Measurements from ENCODE around the gene RANBP17.
"Not testable (repeated sequence)": the region's sequence is repeated elsewhere in the genome, so short reads cannot be mapped to it uniquely, and the experiment has no call there.

Gene RANBP17

DNA sequence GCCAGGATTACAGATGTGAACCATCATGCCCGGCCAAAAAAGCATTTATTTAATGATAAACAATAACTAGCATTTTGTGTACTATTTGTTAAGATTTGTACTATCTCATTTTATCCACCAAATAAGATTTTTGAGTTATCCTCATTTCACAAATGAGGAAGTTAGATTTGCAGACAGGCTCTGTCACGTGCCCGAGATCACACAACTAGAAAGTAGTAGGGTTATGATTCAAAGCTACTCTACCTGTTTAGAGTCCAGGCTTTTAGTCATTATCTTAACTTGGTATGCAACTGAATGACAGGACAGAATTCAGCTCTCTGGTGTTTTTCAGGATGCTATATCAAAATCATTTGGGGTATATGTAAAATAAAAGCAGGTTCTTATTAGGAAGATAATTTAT, 20.5 kb downstream of the RANBP17 start:
- DNase-seq (no peak), ATAC-seq (replicated peaks) (no peak)
- H3K27ac Mint-ChIP-seq: no peak overlapping the region
- no peak overlapping the region for H3K4me3 Mint-ChIP-seq
- H3K4me1 Mint-ChIP-seq (ENCODE audit: low read depth in 2 of 2): no peaks in the 10 kb centered on the region
- H3K36me3 Mint-ChIP-seq (ENCODE audit: insufficient read depth): no peaks in the 10 kb centered on the region
- no peaks in the 10 kb centered on the region for H3K27me3 Mint-ChIP-seq
- H3K9me3 Mint-ChIP-seq: peaks cover 0 to 3% of the 10 kb centered on the region in 2 donors

DNA sequence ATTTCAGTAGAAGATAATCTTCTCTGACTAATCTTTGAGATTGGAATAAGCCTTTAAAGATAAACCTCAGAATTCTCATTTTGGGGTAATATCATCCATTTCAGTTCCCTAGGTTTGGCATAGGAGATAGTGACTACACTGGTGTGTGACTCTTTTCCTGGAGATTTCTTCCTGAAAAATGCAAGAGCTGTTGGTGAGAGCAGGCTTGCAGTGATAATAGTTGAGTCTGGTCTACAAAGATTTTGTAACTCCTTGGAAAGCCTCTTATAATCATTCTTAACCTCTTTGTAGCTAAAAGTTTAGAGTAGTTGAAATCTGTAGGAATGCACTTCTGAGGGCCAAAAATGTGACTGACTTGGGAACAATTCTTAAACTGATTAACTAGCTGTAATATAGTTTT, 23.4 kb downstream of the RANBP17 start:
- H3K36me3 Mint-ChIP-seq (ENCODE audit: insufficient read depth): no peaks in the 10 kb centered on the region
- H3K27ac Mint-ChIP-seq: no peak overlapping the region
- H3K4me3 Mint-ChIP-seq: no peak overlapping the region
- no peaks in the 10 kb centered on the region for H3K4me1 Mint-ChIP-seq (ENCODE audit: low read depth in 2 of 2)
- ATAC-seq (replicated peaks): no peak
- H3K27me3 Mint-ChIP-seq: no peaks in the 10 kb centered on the region
- no peak for DNase-seq
- peaks cover 0 to 3% of the 10 kb centered on the region in 2 donors for H3K9me3 Mint-ChIP-seq

DNA sequence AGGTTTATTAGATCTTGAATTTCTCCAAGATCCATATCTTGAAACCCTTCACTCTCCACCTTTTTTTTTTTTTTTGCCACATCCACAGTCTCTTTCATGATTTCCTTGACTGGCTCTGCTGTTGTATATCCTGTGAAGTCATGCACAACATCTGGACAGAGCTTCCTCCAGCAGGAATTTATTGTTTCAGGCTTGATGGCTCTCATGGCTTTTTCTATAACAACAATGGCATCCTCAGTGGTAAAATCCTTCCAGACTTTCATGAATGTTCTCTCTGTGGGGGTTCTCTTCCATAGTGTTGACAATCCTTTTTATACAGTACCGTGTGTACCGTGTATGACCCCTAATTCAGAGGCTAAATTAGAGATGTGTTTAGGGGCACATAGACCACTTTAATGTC, 24.0 kb downstream of the RANBP17 start:
- ATAC-seq (replicated peaks) (no peak), DNase-seq (no peak)
- no peak overlapping the region for H3K27ac Mint-ChIP-seq
- peaks cover 0 to 3% of the 10 kb centered on the region in 2 donors for H3K9me3 Mint-ChIP-seq
- no peaks in the 10 kb centered on the region for H3K27me3 Mint-ChIP-seq
- no peaks in the 10 kb centered on the region for H3K36me3 Mint-ChIP-seq (ENCODE audit: insufficient read depth)
- no peak overlapping the region for H3K4me3 Mint-ChIP-seq
- no peaks in the 10 kb centered on the region for H3K4me1 Mint-ChIP-seq (ENCODE audit: low read depth in 2 of 2)

DNA sequence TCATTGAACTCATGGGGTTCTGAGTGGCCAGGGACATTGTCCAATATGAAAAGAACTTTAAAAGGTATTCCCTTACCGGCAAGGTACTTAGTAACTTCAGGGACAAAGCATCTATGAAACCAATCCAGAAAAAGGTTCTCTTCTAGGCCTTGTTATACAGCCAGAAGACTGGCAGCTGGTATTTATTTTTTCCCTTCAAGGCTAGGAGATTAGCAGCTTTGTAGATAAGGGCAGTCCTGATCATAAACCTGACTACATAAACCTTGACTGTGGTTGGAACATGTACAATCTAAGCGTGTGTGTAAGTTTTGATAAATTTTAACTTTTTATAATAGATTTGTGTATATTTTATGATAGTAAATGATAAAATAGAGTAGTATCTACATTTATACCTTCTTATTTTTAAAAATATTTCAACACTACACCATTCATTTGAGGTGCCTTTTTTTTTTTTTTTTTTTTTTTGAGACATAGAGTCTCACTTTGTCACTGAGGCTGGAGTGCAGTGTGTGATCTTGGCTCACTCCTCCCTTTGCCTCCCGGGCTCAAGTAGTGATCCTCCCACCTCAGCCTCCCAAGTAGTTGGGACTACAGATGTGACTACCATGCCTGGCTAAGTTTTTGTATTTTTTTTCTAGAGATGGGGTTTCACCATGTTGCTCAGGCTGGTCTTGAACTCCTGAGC, 24.5 kb downstream of the RANBP17 start:
- Mint-ChIP-seq H3K4me3 (no peak overlapping the region), H3K9me3 (peaks cover 0 to 4% of the 10 kb centered on the region in 2 donors), H3K36me3 (ENCODE audit: insufficient read depth) (no peaks in the 10 kb centered on the region), H3K27me3 (no peaks in the 10 kb centered on the region), H3K27ac (no peak overlapping the region), H3K4me1 (ENCODE audit: low read depth in 2 of 2) (no peaks in the 10 kb centered on the region)
- DNase-seq: no peak
- no peak for ATAC-seq (replicated peaks)

DNA sequence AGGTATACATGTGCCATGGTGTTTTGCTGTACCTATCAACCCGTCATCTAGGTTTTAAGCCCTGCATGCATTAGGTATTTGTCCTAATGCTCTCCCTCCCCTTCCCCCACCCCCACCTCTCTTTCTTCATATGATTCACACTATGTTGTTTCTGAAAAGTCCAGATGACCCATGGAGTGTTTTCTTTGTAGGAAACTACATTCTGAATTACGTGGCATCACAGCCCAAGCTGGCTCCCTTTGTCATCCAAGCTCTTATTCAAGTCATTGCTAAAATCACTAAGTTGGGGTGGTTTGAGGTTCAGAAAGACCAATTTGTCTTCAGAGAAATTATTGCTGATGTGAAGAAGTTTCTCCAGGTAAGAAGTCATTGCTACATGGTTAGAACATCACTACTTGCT, 30.4 kb downstream of the RANBP17 start:
- DNase-seq (no peak), ATAC-seq (replicated peaks) (no peak)
- Mint-ChIP-seq H3K4me1 (ENCODE audit: low read depth in 2 of 2) (no peaks in the 10 kb centered on the region), H3K27ac (no peak overlapping the region), H3K9me3 (peaks cover 0 to 3% of the 10 kb centered on the region in 2 donors), H3K36me3 (ENCODE audit: insufficient read depth) (no peaks in the 10 kb centered on the region), H3K4me3 (no peak overlapping the region), H3K27me3 (no peaks in the 10 kb centered on the region)

DNA sequence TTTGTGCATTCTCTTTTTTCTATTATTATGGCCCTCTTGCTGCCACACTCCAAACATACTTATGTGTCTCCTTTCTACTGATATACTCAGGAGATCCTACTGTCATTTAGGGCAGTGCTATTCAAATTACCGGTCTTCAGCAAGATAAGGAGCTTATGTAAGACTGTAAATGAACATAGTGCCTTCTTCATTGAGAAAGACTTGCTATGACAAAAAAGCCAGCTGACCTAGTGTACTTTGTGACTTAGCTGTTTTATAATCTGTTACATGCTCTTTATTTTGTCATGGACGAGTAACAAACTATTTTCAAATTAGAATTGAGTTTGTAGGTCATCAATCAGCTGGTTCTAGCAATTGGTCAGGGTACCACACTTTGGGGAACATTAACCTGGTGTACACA, 32.8 kb downstream of the RANBP17 start:
- ATAC-seq (replicated peaks): no peak
- no peak for DNase-seq
- Mint-ChIP-seq H3K4me1 (ENCODE audit: low read depth in 2 of 2) (no peaks in the 10 kb centered on the region), H3K4me3 (no peak overlapping the region), H3K36me3 (ENCODE audit: insufficient read depth) (no peaks in the 10 kb centered on the region), H3K27me3 (no peaks in the 10 kb centered on the region), H3K27ac (no peak overlapping the region), H3K9me3 (peaks cover 0 to 4% of the 10 kb centered on the region in 2 donors)

DNA sequence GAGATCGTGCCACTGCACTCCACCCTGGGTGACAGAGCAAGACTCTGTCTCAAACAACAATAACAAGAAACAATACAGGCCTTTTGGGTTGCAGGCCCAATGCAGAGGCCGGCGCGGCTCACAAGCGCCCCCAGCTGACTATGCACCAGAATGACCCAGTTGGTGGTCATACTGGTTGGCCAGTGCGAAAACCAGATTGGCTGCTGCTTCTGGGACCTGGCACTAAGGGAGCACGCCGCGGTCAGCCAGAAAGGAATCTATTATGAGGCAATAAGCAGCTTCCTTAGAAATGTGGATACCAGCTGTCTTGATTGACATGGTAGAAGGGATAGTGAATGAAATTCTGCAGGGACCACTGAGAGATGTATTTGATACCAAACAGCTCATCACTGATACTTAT, 35.0 kb downstream of the RANBP17 start:
- H3K27me3 Mint-ChIP-seq: no peaks in the 10 kb centered on the region
- ATAC-seq (replicated peaks): no peak
- peaks cover 0 to 8% of the 10 kb centered on the region in 2 donors for H3K9me3 Mint-ChIP-seq
- no peak overlapping the region for H3K27ac Mint-ChIP-seq
- no peaks in the 10 kb centered on the region for H3K36me3 Mint-ChIP-seq (ENCODE audit: insufficient read depth)
- no peak overlapping the region for H3K4me3 Mint-ChIP-seq
- no peaks in the 10 kb centered on the region for H3K4me1 Mint-ChIP-seq (ENCODE audit: low read depth in 2 of 2)
- no peak for DNase-seq

DNA sequence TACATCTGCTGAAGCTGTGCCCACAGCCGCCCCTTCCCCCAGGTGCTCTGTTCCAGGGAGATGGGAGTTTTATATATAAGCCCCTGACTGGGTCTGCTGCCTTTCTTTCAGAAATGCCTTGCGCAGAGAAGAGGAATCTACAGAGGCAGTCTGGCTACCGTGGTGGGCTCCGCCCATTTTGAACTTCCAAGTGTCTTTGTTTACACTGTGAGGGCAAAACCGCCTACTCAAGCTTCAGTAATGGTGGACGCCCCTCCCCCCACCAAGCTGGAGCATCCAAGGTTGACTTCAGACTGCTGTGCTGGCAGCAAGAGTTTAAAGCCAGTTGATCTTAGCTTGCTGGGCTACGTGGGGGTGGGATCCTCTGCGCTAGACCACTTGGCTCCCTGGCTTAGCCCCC, 41.3 kb downstream of the RANBP17 start:
- Mint-ChIP-seq H3K9me3 (peaks cover 0 to 9% of the 10 kb centered on the region in 2 donors), H3K27me3 (no peaks in the 10 kb centered on the region), H3K4me1 (ENCODE audit: low read depth in 2 of 2) (no peaks in the 10 kb centered on the region), H3K36me3 (ENCODE audit: insufficient read depth) (no peaks in the 10 kb centered on the region), H3K4me3 (no peak overlapping the region), H3K27ac (no peak overlapping the region)
- DNase-seq: no peak
- no peak for ATAC-seq (replicated peaks)

DNA sequence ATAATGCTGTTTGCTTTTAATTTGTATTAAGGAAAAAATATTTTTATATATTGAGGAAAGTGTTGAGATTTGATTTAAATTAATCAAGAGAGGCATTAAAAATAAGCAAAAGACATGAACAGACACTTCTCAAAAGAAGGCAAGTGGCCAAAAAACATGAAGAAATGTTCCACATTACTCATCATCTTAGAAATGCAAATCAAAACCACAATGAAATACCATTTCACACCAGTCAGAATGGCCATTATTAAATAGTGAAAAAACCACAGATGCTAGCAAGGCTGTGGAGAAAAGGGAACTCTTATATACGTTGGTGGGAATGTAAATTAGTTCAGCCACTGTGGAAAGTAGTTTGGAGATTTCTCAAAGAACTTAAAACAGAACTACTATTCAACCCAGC, 45.9 kb downstream of the RANBP17 start:
- Mint-ChIP-seq H3K4me1 (ENCODE audit: low read depth in 2 of 2) (no peaks in the 10 kb centered on the region), H3K27ac (no peak overlapping the region), H3K9me3 (no peaks in the 10 kb centered on the region), H3K27me3 (no peaks in the 10 kb centered on the region), H3K36me3 (ENCODE audit: insufficient read depth) (no peaks in the 10 kb centered on the region), H3K4me3 (no peak overlapping the region)
- DNase-seq (no peak), ATAC-seq (replicated peaks) (no peak)

DNA sequence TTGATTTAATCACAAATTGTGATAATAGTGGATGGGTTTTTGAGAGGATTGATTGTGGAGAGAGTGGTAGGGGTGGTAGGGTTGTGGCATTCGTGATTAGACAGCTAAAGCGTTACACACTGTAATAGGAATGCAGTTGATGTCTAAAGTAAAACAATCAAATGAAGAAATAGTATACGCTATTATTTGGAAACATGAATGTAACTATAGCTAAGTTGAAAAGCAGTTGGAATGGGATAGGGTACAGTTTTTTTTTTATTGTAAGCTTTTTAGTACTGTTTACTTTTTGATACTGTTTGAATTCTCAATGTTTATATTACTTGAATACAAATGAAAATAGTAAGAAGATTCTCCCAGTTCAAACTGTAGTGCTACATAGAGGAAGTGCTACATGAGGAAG, 51.8 kb downstream of the RANBP17 start:
- Mint-ChIP-seq H3K4me1 (ENCODE audit: low read depth in 2 of 2) (no peaks in the 10 kb centered on the region), H3K27me3 (no peaks in the 10 kb centered on the region), H3K9me3 (peaks cover 0 to 2% of the 10 kb centered on the region in 2 donors), H3K36me3 (ENCODE audit: insufficient read depth) (no peaks in the 10 kb centered on the region), H3K4me3 (no peak overlapping the region), H3K27ac (no peak overlapping the region)
- ATAC-seq (replicated peaks) (no peak), DNase-seq (no peak)

DNA sequence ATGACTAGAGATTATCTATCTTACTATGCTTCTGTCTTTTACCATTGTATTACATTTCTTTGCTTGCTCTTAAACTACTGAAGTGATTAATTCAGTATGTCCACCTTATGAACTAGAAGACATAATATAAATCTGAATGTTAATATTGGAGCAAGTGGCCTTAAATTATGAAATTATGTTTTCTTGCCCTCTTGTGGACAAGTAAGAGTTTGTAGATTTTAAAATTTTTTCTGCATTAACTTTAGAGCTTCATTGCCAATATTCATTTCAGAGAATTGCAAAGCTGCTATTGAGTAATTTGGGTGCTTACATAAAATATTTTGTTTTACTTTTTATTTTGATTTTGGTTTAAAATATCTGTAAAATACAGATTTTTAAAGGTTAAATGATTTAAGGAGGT, 55.3 kb downstream of the RANBP17 start:
- DNase-seq (no peak), ATAC-seq (replicated peaks) (no peak)
- Mint-ChIP-seq H3K36me3 (ENCODE audit: insufficient read depth) (no peaks in the 10 kb centered on the region), H3K4me3 (no peak overlapping the region), H3K9me3 (peaks cover 0 to 2% of the 10 kb centered on the region in 2 donors), H3K27me3 (no peaks in the 10 kb centered on the region), H3K4me1 (ENCODE audit: low read depth in 2 of 2) (no peaks in the 10 kb centered on the region), H3K27ac (no peak overlapping the region)

DNA sequence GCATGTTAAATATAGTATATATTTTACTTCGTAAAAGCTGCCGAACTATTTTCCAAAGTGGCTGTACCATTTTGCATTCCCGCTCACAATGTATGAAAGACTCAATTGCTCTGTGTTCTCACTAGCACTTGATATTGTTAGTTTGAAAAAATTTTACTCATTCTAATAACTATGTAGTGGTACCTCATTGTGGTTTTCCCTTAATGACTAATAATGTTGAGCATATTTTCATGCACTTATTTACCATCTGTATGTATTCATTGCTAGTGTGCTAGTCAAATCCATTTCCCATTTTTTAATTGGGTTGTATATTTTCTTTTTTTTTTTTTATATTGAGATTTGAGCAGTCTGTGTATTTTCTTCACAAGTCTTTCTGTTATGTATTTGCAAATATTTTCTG, 58.4 kb downstream of the RANBP17 start:
- no peak for ATAC-seq (replicated peaks)
- Mint-ChIP-seq H3K9me3 (peaks cover 0 to 2% of the 10 kb centered on the region in 2 donors), H3K27ac (no peak overlapping the region), H3K4me3 (no peak overlapping the region), H3K4me1 (ENCODE audit: low read depth in 2 of 2) (no peaks in the 10 kb centered on the region), H3K27me3 (no peaks in the 10 kb centered on the region), H3K36me3 (ENCODE audit: insufficient read depth) (peaks cover 3% of the 10 kb centered on the region)
- no peak for DNase-seq

DNA sequence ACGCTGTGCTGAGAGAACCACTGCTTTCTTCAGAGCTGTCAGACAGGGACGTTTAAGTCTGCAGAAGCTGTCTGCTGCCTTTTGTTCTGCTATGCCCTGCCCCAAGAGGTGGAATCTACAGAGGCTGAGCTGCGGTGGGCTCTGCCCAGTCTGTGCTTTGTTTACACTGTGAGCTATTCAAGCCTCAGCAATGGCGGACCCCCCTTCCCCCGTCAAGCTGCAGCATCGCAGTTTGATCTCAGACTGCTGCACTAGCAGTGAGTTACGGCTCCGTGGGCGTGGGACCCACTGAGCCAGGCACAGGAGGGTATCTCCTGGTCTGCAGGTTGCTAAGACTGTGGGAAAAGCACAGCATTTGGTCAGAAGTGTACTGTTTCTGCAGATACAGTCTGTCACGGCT, 60.5 kb downstream of the RANBP17 start:
- not testable (repeated sequence) for H3K4me3 Mint-ChIP-seq; ATAC-seq (replicated peaks); H3K4me1 Mint-ChIP-seq (ENCODE audit: low read depth in 2 of 2); H3K27me3 Mint-ChIP-seq; H3K9me3 Mint-ChIP-seq; H3K36me3 Mint-ChIP-seq (ENCODE audit: insufficient read depth); DNase-seq; H3K27ac Mint-ChIP-seq

DNA sequence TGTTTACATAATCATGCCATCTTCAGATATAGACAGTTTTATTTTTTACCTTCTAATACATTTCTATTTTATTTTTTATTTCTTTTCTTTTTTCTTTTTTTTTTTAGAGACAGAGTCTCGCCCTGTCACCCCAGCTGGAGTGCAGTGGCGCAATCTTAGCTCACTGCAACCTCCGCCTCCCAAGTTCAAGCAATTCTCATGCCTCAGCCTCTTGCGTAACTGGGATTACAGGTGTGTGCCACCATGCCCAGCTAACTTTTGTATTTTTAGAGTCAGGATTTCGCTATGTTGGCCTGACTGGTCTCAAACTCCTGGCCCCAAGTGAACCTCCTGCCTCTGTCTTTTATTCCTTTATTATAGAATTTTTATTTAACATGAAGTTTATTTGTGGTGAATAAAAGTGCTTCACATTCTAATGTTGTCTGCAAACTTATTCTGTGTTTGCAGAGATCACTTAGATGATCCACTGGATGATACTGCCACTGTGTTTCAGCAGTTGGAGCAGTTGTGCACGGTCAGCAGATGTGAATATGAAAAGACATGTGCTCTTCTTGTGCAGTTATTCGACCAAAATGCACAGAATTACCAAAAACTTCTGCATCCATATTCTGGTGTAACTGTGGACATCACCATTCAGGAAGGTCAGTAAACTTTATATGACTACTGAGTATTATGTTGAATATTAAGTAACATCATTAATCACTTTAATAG, 62.2 kb downstream of the RANBP17 start:
- Mint-ChIP-seq H3K27ac (no peak overlapping the region), H3K4me3 (no peak overlapping the region), H3K4me1 (ENCODE audit: low read depth in 2 of 2) (no peaks in the 10 kb centered on the region), H3K27me3 (no peaks in the 10 kb centered on the region), H3K36me3 (ENCODE audit: insufficient read depth) (peaks cover 6% of the 10 kb centered on the region), H3K9me3 (no peaks in the 10 kb centered on the region)
- ATAC-seq (replicated peaks): no peak
- DNase-seq: no peak

Data from effector memory CD8-positive, alpha-beta T cell (primary cell).